RCC 7860 (cell line): ENCODE measurements around the gene TMEM141.
"Not testable (repeated sequence)": the region's sequence is repeated elsewhere in the genome, so short reads cannot be mapped to it uniquely, and the experiment has no call there.

Source experiments
- DNase-seq: peaks from one replicate; pipeline ENCODE4 v3.0.0-alpha.2; 2015; ENCODE audit warnings: low spot score
- FAIRE-seq: peaks from 2 replicates; lab custom pipeline; 2012; peaks lifted over from hg19 to GRCh38; lab: Jason Lieb, UNC

Gene TMEM141

GRCh38 chr9:136771907-136772415 lies 19.2 kb upstream of the TMEM141 start:
- FAIRE-seq = no peak
- DNase-seq = no peak

- FAIRE-seq (no peak), DNase-seq (no peak)
These were observed 17.6 kb upstream of the TMEM141 start for GRCh38 chr9:136773386-136774044.

- FAIRE-seq (no peak), DNase-seq (no peak)
These were observed 16.6 kb upstream of the TMEM141 start for GRCh38 chr9:136774416-136775045.

GRCh38 chr9:136775191-136775590 lies 16.0 kb upstream of the TMEM141 start:
- DNase-seq (no peak), FAIRE-seq (no peak)

GRCh38 chr9:136776947-136777346 lies 14.2 kb upstream of the TMEM141 start:
- DNase-seq (no peak), FAIRE-seq (no peak)

DNA sequence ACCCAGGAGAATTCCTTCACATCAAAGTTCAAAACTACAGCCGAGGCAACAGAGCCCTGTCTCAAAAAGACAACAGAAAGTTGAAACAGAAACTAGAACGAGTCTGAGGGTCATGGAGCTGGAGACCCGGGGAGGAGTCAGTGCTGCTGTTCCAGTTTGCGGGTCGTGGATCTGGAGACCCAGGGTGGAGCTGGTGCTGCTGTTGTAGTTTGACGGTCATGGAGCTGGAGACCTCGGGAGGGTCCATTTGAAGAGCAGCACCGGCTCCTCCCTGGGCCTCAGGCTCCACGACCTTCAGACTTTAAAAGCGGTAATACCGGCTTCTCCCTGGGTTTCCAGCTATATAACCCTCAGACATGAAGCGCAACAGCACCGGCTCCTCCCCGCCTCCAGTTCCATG lies 13.8 kb upstream of the TMEM141 start:
- FAIRE-seq = no peak
- DNase-seq = no peak

DNA sequence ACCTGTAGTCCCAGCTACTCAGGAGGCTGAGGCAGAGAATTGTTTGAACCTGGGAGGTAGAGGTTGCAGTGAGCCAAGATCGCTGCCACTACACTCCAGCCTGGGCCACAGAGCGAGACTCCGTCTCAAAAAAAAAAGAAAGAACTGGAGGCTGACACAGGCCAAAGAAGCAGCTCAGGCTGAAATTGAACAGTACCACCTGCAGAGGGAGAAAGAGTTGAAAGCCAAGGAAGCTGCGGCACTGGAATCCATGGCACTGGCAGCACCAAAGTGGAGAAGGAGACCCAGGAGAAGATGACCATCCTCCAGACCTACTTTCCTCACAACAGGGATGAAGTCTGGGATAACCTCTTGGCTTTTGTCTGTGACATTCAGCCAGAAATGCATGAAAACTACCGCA lies 11.3 kb upstream of the TMEM141 start:
- no peak for FAIRE-seq
- no peak for DNase-seq

- FAIRE-seq = no peak
- DNase-seq = no peak
These were observed 8.7 kb upstream of the TMEM141 start for GRCh38 chr9:136782452-136782851.

DNA sequence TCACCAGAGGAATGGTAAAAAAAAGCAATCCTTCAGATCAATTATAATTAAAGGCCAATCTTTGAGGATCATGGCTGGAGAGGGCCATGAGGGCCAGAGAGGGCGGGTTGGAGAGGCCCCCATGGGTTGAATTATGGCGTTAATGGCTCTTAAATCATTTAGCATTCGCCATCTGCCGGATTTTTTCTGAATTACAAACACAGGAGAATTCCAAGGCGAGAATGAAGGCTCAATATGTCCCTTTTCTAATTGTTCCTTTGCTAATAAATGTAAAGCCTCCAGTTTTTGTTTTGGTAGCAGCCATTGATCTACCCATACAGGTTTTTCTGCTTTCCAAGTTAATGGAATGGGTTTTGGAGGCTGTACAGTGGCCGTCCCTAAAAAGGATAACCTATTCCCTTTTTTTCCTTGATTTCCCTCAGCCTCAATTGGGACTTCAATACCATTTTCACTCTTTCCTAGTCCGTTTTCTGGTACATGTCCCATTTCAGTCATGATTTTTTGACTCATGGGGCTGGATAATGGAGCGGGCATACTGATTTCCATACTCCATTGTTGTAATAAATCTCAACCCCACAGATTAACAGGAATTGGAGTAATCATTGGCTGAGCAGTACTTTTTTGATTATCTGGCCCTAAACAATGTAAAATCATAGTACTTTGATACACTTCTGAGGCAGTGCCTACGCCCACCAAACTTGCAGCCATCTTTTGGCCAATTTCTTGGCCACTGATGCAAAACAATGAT lies 6.7 kb upstream of the TMEM141 start:
- no peak for DNase-seq
- FAIRE-seq = peak; percentile 80

- FAIRE-seq (no peak), DNase-seq (peak; percentile 95)
These were observed 6.2 kb upstream of the TMEM141 start for GRCh38 chr9:136784997-136785361.

DNA sequence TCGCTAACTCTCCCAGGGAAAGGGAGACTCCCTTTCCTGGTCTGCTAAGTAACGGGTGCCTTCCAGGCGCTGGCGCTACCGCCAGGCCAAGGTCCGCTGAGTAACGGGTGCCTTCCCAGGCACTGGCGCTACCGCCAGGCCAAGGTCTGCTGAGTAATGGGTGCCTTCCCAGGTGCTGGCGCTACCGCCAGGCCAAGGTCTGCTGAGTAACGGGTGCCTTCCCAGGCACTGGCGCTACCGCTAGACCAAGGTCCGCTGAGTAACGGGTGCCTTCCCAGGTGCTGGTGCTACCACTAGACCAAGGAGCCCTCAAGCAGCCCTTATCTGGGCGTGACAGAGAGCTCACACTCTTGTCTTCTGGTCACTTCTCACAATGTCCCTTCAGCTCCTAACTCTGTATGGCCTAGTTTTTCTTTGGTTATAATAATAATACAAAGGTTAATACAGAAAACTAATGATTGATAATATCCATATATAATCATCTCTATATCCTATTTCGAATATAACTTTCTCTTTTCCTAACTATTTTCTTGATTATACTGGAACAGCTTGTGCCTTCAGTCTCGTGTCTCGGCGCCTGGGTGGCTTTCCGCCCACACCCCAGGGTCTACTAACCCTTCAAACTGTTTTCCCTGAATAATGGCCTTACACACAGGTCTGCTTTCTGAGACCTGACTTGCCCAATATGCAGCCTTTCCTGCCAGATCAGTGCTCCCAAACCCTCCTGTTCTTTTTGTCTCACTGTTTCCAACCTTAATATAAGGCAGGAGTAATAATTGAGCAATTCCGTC lies 5.4 kb upstream of the TMEM141 start:
- peak; percentile 90 for FAIRE-seq
- DNase-seq = peak; percentile 91

GRCh38 chr9:136786451-136786850 lies 4.7 kb upstream of the TMEM141 start:
- DNase-seq (no peak), FAIRE-seq (no peak)

DNA sequence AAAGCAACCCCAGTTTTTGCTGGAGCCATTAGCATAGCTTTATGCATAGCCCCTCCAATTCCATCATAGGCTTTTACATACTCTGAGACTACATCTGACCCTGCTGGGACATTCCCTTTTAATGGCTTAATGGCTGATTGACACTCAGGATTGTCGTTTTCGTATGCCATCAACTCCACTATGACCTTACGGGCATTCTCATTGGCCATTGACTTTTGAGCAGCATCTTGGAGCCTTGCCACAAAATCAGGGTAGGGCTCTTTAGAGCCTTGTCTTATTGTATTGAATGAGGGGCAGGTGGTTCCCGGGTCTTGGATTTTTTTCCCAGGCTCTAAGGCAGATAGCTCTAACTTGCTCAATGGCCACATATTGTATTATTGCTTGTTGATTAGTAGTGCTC lies 4.2 kb upstream of the TMEM141 start:
- not testable (repeated sequence) for DNase-seq
- peak; percentile 57 for FAIRE-seq

- FAIRE-seq (peak; percentile 46), DNase-seq (peak; percentile 76)
These were observed 3.3 kb upstream of the TMEM141 start for GRCh38 chr9:136787690-136788400.

DNA sequence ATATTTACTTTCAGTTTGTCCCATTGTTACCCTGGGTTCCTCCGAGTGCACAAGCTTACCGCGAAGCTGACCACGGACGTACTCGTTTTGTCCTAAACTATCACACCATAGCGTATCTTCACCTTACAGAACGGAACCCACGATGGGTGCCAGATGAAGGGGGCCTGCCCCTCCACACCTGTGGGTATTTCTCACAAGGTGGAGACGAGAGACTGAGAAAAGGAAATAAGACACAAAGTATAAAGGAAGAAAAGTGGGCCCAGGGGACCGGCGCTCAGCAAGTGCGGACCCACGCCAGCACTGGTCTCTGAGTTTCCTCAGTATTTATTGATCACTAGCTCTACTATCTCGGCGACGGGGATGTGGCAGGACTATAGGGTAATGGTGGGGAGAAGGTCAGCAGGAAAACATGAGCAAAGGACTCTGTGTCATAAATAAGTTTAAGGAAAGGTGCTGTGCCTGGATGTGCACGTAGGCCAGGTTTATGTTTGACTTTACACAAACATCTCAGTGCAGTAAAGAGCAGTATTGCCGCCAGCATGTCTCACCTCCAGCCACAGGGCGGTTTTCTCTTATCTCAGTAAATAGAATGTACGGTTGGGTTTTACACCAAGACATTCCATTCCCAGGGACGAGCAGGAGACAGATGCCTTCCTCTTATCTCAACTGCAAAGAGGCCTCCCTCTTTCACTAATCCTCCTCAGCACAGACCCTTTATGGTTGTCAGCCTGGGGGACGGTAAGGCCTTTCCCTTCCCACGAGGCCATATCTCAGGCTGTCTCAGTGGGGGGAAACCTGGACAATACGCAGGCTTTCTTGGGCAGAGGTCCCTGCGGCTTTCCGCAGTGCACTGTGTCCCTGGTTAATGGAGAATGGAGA lies 2.3 kb upstream of the TMEM141 start:
- FAIRE-seq (peak; percentile 94), DNase-seq (peak; percentile 92)

DNA sequence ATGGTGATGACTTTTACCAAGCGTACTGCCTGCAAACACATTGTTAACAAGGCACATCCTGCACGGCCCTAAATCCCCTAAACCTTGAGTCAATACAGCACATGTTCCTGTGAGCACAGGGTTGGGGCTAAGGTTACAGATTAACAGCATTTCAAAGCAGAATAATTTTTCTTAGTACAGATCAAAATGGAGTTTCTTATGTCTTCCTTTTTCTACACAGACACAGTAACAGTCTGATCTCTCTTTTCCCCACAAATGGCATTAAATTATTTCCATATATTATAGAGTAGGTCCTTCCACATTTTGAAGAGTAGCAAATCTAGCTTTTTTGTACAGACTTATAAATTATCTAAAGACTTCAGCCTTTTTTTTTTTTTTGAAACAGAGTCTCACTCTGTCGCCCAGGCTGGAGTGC lies 1.6 kb upstream of the TMEM141 start:
- DNase-seq (peak; percentile 89), FAIRE-seq (no peak)

DNA sequence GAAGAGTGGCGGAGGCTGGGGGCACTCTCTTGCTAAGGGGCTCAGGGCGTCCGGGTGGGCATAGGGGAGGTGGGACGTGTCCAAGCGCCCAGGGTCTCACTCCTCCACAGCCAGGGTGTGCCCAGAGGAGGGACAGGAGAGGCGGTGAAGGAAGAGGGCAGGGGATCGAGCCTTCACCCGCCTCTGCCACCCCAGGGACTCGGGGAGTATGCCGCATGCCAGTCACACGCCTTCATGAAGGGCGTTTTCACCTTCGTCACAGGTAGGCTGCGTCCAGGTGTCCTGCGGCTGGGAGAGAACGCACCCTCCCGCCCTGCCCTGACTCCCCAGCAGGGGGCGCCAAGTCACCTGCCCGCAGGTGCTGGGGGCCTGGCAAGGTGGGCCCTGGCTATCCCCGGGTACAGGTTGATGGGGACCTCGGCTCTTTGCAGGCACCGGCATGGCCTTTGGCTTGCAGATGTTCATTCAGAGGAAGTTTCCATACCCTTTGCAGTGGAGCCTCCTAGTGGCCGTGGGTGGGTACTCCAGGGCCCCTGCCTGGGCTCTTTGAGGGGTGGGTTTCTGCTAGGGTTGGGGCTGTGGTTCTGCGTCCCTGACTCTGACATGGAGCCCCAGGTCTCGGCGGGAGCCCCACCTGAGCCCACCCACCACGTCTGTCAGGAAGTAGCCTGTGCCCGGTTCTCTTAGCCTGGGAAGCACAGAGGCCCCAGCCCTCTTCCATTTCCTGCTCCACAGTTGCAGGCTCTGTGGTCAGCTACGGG lies 552 bp downstream of the TMEM141 start:
- DNase-seq (peak; percentile 44), FAIRE-seq (no peak)

DNA sequence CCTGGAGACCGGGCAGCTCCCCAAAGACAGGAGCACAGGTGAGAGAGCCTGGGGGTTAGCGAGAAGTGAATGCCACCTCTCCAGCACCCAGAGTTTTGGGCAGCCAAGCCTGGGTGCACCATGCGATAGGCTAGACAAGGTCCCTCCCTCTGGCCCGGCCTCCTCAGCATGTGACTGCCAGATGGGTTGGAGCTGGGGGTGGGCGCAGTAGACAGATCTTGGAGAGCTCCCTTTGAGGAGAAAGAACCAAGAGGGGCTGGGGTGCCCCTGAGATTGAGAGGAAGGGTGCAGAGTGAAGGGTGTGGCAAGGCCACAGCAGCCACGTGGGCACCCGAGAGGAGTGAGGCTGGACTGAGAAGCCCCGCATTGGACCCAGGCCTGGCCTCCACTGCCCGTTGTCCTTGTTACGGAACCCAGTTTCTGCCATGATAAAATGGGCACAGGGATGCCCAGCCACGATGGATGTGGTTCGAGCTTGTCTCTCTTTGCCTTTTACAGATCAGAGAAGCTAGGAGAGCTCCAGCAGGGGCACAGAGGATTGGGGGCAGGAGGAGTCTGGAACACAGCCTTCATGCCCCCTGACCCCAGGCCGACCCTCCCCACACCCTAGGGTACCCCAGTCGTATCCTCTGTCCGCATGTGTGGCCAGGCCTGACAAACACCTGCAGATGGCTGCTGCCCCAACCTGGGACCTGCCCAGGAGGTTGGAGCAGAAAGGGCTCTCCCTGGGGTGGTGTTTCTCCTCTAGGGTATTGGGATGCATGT lies 1.4 kb downstream of the TMEM141 start:
- no peak for FAIRE-seq
- peak; percentile 46 for DNase-seq
